ENCODE data around the gene LENG8. TPM values are rescaled to one million over a fixed set of nuclear protein-coding genes. Genes with fewer than 3 reads are reported as not detected.
A peak's percentile ranks its signal among the peaks of the same experiment; 100 is the strongest.

LENG8 gene
- total and polyA plus RNA-seq, 2 of the 4 experiments (the other 2 are of a cell fraction): 21.1 to 93.9 TPM

GRCh38 chr19:54448774-54449700 is at the start of gene LENG8 (continued):
- TF ChIP-seq NFE2L2 (IDR thresholded peaks at IDR 0.05; ENCODE audit: low read depth, low read length) (no peak), MAFK (IDR thresholded peaks at IDR 0.05; ENCODE audit: low read depth, low read length) (no peak), FOS (IDR thresholded peaks at IDR 0.05; ENCODE audit: low read depth, low read length) (0 out of 2 replicates have a peak, but pooled peaks have one; percentile 26), SMC3 (IDR thresholded peaks at IDR 0.05; ENCODE audit: low read depth, low read length) (no peak), MAZ (IDR thresholded peaks at IDR 0.05; ENCODE audit: borderline replicate concordance, low read depth, low read length) (no peak; the same call in 1 of the 2 replicates), RCOR1 (IDR thresholded peaks at IDR 0.05; ENCODE audit: insufficient replicate concordance, low read length) (no peak)

Data from IMR-90 (cell line).